Stimulated activated CD4-positive, alpha-beta T cell treated with anti-CD3 and anti-CD28 coated beads, Interleukin-1b, Interleukin-23, amount 100 ng/mL, for 24 hours (primary cell): Measurements from ENCODE around the gene BCAP29.

Experiments
- DNase-seq, 4 experiments: peaks; one replicate each; pipeline ENCODE4 v3.0.0-alpha.2; 2020; ENCODE audit warnings: low read depth in 4 of 4, low spot score in 1 of 4

The BCAP29 gene

DNA sequence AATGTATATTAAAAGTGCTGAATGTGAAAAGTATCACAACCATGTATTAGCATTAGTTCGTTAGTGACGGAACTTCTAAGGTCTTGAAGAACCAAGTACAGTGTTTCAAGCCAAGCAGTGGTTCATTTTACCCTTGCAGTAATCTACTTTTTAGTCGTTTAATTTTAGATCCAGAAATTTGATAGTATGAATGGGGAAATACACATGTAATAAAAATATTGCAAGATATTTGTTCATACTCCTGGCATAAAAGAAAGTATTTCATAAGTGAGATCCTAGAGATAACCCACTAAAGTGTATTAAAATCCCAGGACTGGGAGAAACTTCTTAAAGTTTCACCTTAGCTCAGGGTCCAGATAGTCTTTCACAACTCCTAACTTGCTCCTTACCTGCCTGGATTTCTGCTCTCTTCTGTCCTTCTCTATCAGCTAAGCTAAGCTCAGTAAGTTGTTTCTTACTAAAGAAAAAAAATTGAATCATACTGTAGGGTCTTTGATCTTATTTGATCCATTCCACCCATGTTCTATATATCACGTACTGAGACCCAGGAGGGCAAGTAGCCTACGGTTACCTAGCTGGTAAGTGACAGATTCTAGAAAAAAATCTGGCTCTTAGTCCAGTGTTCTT lies 1.5 kb downstream of the BCAP29 start:
- no peak for DNase-seq

DNA sequence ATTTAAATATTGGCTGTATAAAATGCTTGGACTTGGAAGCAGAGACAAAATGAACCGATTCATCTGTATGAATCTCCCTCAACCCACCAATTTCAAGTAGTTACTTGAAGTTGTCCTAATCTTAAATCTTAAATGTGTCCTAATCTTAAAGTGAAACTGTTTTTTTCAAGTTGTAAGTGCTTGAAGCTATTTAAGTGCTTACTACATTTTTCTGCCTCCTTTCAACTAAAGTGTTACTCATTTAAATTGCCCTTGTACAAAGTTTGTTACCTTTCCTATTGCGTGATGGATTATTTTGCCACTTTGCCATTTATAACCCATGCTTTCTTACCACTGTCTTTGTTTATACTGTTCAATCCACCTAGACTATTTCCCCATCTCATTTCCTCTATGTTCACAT lies 2.8 kb downstream of the BCAP29 start:
- no peak for DNase-seq

DNA sequence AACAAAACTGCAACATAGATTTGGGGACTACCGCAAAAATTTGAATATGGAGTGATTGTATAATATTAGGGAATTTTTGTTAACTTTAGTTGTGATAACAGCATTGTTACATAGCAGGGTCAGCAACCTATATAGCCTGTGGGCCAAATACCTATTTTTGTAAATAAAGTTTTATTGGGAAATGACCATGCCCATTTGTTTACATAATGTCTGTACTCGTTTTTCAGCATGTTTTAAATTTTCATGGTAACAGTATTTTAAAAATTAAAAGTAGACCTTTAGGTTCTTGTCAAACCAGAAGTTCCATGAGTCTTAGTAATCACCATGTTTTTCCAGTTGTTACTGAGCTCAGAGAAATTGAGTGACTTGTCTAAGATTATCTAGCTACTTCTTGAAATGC lies 4.7 kb downstream of the BCAP29 start:
- DNase-seq: no peak

DNA sequence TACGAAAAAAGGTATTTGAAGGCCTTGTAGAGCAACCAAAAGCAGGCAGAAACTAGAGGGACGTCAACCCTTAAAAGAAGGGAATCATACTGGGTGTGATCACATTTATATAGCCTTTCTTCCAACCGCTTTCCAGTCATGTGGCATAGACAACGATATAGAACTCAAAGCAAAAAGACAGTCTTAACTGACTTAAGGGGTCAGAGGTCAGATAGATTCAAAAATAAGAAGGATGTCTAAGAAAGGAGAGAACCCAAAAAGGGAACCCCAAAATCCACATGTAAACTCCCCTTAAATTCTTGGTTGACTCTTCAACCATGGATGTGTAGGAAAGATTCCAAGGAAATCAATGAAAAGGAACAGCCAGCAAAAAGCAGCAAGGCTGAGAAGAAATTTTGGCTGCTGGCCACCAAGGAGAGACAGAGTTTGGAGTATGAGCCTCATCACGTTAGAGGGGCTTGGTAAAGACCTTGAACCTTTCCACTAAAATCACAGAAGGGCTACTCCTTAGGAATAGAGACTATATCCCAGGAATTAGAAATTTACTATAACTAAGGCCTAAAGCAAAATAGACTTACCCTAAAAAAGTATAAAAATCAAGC lies 8.6 kb downstream of the BCAP29 start:
- DNase-seq: no peak

DNA sequence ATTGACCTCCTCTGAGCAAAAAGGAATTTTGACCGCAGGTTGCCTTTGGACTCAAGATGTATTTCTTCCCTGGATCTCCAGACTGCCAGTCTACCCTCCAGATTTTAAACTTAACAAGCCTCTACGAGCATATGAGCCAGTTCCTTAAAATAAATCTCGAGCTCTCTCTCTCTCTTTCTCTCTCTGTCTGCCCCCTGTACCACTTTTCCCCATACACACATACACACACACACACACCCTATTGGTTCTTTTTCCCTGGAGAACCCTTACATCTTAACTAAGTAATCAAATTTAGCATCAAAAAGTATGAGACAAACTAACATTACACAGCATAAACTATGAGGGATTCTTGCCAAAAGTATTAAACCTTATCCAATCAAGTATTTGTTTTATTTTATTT lies 11.4 kb downstream of the BCAP29 start:
- no peak for DNase-seq

DNA sequence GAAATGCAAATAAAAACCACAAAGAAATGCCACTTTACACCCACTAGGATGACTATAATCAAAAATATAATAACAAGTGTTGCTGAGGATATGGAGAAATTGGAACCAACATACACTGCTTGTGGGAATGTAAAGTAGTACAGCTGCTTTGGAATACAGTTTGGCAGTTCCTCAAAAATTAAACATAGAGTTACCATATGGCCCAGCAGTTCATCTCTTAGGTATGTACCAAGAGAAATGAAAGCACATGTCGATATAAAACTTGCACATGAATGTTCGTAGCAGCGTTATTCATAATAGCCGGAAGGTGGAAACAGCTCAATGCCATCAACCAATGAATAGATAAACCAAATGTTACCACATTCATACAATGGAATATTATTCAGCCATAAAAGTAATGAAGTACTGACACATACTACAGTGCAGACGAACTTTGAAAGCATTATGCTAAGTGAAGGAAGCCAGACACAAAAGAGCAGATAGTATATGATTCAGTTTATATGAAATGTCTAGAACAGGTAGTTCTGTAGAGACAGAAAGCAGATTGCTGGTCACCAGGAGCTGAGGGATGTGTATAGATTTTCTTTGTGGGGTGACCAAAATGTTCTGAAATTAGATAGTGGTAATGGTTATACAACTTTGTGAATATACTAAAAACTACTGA lies 12.4 kb downstream of the BCAP29 start:
- DNase-seq: no peak

DNA sequence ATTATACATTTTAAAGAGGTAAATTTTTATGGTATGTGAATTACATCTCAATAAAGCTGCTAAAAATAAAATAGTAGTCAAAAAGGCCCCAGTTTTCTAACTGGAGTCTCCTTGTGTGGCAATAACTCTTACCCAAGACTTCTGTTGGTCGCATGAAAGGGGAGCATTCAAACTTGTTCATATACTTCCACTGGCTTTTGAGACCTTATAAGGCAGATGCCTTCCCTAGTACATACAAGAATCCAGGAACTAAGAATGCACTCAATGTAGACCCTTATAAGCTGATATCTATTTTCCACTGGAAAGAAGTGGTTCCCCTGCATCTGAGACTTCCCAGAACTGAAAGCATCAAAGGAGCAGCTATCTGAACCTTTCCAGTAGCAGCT lies 13.0 kb downstream of the BCAP29 start:
- no peak for DNase-seq

DNA sequence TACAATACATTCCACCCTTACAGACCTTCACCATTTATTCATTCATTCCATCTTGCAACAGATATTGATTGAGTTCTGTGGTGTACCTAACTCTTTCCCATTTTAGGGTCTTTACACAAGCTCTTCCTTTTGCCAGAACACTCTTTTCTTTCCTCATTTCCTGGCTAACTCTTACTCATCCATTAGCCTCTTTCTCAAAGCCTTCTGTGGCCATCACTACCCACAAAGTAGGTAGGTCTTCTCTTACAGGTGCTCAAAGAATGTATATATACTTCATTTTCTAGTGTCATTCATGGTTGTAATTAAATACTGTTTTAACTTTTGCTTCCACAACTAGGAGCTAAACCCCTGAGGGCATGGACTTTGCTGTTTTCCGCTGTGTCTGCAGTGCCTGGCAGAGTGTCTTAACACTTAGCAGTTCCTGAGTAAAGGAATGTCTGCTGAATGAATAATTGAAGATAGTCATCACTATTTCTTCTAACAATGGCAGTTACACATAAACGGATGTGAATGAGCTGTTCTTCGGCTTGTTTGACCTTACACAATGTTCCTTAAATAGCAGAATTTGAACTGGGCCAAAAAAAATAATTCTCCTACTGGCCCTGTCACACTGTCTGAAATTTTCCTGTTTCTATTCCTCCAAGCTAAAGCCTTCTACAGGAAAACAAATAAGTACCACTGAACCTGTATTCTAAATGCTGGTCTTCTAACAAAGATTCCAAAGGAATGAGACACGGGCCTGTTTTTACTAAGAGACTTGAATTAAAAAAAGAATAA lies 15.1 kb downstream of the BCAP29 start:
- no peak for DNase-seq

DNA sequence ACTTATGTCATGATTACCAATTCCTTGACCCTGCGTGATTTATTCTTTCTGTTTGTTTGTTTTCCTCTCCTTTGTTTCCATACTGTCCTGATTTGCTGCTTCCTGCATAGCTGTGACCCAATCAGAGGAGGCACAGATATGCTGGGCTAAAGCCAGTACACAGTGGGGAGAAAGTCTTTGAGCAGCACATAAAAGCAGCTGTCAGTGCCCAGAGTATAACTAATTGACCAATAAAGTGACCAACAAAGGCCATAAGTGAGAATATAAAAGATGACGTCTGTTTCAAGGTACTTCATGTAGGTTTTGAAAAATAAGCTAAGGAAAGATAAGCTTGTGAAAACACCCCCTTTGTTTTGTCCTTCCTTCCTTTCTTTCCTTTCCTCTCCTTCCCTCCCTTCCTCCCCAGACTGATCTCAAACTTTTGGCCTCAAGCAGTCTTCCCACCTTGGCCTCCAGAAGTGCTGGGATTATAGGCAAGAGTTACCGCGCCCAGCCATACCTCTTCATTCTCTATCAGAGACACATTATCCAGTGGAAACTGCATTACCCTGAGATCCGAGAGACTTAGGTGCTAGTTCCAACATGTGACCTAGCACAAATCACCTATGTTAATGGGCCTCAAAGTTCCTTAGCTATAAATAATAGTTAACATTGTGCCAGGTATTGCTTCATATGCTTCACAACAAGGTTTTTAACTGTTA lies 17.0 kb downstream of the BCAP29 start:
- DNase-seq: no peak

DNA sequence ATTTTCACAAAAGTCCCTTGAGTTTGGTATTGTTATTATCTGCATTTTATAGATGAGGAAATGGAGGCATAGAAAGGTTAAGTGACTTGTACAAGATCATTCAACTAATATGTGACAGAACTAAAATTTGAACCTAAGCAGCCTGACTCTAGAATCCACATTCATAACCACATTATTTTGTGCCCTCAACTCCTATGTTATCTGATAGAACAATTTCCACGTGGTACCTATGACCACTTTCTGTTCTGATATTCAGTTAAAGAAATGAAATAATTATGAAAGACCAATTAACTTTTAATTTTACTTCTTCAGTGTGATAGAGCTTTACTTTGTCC lies 17.5 kb downstream of the BCAP29 start:
- DNase-seq: no peak

DNA sequence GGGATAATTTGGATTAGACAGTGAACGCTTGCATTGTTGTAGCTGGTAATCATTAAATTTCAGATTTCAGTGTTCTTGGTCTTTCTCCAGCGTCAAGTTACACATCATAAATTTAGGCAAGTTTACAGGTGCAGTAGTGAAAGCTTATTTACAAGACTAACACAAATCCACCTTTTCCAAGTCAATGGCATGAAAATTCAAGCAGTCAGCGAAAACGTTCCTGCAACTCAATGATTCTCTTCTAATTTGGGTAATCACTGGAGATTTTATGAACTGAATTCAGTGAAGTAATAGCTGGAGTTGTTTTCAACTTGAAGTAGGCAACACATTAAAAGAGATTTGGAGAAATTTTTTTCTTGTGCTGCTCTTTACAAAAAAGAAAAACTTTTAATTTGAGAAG lies 17.9 kb downstream of the BCAP29 start:
- DNase-seq: no peak

DNA sequence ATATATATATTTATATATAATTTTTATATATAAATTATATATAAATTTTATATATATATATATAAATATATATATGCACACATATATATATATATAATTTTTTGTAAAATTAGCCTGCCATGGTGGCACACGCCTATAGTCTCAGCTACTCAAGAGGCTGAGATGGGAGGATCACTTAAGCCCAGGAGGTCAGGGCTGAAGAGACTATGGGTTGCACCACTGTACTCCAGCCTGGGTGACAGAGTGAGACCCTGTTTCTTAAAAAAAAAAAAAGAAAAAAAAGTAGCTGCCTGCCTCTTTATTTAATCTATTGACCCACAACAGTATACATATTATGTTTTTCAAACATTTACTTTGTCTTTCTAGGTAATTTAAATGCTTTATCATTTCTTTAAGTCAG lies 19.2 kb downstream of the BCAP29 start:
- DNase-seq: no peak

DNA sequence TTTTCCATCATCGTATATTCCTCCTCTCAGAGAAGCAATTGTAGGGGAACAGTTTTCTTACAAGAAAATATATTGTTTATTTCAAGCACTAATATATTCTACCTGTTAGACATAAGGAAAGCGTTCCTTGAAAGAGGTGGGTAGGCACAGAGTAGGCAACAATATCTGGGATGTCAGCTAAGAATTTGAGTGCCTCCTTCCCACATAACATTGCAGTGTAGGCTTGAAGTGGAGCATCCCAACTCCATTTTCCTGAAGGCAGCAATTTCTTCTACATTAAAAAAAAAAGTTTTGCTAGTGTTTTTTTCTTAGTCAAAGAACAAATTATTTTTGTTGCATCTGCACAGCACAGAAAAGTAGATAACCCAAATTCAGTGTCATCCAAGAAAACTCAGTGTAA lies 20.8 kb downstream of the BCAP29 start:
- no peak for DNase-seq

DNA sequence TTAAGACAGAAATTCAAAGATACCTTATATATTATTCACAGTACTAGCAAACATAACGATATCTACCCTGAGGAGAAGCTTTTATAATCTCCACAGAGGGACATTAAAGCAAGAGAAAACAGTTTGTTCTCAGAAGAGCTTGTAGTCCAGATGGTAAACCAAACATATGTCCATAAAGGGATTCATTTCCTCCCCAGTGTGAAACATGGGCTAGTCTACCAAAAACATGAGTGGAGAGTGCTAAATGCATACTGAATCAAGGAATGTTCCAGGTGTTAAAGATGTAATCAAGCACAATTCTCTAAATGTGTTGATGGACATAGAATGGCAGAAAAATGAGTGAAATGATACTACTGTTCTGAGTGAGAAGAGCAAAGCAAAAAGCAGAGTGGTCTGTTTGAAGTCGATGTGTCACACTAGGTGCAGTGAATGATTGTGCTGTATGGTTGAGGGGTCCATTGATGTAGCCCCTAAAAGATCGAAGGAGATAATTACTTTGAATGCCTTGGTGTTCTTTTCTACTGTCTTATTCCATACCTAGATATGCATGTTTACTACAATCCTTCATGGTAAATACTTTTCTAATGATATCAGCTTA lies 25.3 kb downstream of the BCAP29 start:
- DNase-seq: no peak

DNA sequence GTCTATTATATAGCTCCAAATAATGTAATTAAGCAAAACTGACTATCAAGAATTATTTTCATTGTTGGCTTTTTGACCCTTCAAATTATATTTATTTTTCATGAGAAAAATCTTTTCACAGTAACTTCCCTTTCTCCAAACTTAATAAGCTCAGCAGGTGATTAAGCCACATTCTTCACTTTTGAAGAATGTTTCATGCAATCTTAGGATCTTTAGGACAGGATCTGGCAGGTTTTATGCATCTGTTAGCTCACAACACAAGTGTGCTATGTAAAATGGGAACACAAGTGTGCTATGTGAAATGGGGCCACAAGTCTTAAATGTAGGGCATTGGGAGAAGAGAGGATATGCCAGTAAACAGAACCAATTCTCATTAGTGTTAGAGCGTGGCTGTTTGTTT lies 26.3 kb downstream of the BCAP29 start:
- no peak for DNase-seq

DNA sequence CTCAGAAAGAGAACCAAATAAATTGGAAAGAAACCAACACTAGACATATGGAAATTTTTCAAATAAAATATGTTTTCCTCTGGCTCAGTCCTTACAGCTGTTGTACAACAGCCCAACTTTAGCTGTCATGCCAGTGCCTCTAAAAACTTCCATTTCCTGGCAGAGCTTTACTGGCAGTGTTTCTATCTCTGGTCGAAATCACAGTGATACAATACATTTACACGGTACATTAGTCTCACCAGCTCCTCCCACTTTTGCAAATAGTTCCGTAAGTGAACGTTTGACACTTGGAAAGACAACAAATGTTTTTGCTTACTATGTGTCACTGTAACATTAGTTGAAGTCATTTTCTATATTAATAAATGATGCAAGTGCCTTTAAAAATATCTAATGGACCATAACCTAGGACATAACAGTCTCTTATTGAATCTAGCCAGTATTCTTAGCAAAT lies 29.8 kb downstream of the BCAP29 start:
- no peak for DNase-seq

DNA sequence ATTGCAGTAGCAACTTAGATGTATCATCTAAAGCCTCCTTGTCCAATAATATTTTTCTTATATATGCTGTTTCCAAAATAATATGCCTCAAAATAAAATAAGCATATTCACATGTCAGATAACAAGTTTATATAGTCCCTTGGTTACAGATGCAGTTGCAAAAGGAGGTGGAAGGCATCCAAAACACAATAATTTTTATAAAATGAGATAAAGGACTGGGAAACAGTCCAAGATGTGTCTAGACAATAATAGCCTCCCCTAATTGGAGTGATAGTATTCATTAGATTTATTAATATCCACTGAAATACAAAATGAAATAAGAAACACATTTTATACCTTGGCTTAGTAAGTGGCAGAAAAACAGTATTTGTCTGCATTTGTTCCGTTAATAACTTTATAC lies 30.3 kb downstream of the BCAP29 start:
- DNase-seq: no peak

DNA sequence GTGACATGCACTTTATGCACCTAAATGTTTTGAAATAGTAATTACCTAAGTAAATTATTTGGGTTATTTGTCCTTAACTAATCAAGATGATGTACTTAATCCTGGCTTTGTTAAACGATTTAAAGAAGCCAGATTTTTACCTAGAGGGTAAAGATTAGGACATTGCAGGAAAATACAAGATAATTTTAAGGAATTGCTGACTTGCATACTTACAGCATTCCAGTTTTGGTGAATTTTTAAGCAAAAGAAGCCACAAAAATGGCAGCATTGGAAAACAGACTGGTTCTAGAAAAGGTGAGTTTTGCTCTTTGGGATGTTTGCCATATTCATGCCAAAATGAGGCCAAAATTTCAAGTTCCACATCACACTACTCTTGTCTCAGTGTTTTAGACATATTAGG lies 33.4 kb downstream of the BCAP29 start:
- DNase-seq: no peak

DNA sequence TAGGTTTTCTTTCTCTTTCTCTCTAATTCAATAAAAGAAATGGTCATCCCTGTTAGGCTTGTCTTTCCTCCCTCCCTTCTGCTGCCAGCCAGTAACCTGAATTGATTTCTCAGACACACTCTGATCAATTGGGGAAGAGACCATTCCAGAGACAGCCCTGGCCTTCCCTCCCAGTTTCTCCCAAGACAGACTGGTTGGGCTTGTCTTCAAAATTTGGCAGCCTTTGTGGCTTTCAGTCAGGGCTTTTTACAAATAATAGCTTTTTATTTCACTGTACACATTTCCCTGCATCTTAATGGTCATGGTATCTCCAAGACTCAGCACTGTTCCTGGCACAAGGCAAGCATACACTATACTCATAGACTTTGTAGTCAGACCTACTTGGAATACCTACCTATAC lies 33.9 kb downstream of the BCAP29 start:
- no peak for DNase-seq

DNA sequence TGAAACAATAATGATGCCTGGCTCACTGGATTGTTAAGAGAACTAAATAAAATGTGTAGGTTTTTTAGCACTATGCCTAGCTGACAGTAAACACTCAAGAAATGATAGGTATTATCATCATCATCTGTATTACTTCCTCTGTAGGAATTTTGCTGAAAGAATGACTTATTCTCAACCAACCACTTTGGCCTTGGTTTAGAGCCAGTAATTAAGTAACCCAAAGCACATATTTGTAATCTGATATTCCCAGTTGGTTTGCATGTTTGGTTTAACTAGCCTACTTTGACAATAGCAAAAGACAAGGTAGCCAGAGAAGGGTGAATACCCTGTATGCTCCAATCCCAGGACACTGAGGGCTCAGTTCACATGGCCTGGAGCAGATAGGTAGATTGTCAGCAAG lies 34.4 kb downstream of the BCAP29 start:
- DNase-seq: no peak
